Measurements from ENCODE around the gene MPP4.

- TF ChIP-seq POLR2A (IDR thresholded peaks at IDR 0.05; ENCODE audit: low read length) (no peak), GATA1 (IDR thresholded peaks at IDR 0.05; ENCODE audit: low read depth, low read length) (no peak)
Observed at GRCh38 chr2:201622306-201622970, 76.0 kb downstream of the MPP4 start.

Measured in erythroblast (primary cell).